HG03460 (cell line): ENCODE measurements around the gene KRTAP10-1.

Experiments used
- ATAC-seq: cut with Tn5 transposase; IDR thresholded peaks from one replicate; pipeline ENCODE4 v1.9.1; 2021; ENCODE audit not compliant: unreplicated experiment

The KRTAP10-1 gene

DNA sequence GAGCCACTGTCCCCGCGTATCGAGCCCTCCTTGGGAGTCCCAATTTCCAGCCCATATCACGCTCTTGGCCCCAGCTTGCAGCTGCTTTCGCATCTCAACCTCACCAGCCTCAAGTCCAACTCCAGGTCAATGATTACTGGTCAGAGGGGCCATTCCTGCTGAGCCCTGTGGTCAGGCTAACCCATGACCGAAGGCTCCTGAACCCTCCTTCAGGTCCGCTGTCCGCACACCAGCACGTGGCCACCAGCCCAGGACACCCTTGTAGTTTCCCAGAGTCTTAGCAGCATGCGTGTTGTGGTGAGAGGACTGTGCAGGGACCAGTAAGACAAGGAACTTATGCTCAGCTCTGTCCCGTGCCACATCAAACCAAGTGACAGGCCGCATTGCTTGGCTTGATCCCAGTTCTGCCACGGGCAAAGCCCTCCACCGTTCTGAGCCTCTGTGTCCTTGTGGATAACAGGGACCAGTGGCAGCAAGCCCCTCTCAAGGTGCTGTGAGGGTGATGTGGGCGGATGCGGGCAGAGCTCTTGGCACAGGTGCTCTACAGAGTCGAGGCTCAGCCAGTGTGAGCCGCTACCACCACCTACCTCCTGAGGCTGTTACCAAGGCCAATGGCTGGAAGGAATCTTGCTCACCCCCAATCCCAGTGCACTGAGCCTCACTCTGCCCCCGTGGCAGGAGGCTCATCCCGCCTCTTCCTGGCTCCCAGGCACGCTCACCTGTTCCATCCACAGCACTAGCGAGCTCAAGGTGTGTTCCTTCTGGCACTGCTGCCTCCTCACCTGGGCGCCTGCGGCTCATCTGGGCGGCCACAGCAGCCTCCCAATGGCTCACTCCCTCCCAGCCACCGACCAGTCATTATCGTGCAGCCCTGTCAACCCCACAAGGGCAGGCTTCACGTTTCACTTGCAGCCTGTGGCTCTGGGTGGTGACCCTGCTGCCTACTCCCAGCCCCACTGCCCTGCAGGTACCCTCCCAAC lies 20.4 kb downstream of the KRTAP10-1 start:
- no peak for ATAC-seq

DNA sequence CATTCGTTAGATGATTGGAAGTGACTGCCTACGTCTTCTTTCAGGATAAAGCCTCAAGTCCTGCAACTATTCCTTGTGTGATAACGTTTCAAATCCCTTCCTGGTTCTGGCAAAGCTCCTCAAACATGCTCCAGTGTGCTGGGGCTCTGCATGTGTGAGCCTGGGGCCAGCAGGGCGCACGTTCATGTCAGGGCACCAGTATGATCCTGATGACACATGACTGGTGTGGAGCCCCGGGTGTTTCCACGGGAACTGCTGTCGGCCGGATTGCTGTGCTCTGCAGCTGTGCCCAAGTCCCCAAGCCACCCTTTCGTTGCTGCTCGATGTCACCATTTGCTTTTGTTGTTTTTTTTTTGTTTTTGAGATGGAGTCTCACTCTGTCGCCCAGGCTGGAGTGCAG lies 21.3 kb downstream of the KRTAP10-1 start:
- ATAC-seq: no peak

DNA sequence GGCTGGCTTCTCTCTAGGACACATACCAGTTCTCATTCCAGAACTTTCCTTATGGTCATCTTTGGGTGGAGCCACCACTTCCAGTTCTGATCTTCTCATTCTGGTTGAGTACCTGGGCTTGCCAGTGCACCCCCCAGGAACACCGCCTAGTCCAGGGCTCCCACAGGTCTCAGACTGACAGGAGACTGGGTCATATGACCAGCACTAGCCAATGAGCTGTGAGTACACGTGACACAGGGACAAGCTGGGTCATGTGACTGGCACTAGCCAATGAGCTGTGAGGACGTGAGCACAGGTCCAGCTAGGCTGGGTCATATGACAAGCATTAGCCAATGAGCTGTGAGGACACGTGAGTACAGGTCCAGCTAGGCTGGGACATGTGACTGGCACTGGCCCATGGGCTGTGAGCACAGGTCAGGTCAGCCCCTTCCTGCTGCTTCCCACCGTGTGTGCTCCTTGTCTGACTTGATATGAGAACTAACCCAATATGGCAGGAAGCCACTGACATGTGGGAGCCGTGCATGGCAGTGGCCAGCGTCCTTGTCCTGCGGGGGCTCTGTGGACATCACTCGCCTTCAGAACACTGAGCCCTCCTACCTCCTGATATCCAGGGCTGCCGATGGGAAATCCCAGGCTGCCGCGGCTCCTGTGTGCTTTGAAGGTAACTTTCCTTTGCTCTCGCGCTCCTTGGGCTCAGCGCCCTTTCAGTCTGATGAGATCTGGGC lies 22.7 kb downstream of the KRTAP10-1 start:
- no peak for ATAC-seq

DNA sequence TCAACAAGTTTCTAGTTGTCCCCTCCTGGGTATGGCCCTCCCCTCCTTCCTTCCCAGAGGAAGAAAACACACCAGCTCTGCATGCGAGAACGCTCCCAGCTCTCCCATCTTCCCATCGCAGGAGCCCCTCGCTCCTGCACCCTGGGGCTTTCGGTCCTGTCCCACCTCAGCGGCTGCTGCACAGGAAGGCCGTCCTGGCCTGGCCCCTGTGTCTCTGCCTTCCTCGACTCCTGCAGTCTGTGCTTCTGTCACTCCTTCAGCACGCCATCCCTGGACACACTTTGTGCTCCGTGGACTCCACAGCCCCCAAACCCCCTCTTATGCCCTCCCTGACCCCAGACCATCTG lies 23.2 kb downstream of the KRTAP10-1 start:
- ATAC-seq: no peak

DNA sequence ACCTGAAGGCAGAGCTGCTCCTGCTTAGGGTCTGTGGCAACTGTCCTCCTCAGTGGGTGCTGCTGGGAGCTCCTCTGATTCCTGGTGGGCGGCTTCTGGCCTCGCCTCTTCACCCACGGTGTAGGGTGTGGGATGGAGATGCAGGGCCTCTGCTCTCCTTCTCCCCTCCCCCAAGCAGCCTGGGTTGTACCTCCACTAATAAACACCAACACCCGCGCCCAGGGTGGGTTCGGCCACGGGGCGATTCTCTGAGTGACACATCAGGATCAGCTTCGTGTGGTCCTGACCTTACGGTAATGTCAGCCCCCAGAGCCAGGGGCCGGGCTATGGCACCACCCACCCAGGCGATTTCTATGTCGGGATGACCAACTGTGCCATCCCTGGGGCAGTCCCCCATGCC lies 23.7 kb downstream of the KRTAP10-1 start:
- ATAC-seq: no peak

DNA sequence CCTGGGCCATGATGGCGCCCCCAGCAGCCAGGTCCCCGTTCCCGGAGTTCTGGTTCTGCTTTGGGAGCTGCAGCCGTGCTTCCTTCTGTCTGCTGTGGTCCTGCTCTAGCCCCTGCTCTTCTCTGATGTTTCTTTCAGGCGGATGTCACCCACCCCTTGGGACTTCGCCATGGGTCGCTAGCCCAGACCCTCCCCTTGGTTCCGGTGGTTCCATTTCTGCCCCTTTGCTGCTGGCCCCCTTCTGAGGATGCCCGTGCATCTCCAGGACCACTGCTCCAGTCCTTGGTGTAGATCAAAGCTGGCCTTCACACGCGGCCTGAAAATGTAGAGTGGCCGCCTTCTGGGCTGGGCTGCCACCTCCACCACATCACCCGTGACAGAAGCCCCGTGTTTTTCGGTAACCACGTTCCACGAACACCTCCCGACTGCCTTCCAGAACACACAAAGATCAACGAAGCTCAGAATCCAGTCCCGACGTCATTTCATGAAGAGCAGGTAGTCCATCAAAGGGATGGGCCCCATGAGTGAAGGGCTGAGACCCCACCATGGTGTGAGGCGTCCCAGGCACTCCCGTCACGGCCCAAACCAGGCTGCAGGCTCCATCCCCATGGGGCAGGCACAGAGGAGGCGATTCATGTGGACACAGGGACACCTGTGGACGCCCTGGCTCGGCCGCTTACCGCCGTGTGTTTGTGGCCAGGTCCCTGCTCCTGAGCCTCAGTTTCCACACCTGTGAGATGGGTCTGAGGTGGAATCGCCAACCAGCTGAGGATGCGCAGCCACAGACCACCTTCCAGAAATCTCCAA lies 24.4 kb downstream of the KRTAP10-1 start:
- no peak for ATAC-seq

DNA sequence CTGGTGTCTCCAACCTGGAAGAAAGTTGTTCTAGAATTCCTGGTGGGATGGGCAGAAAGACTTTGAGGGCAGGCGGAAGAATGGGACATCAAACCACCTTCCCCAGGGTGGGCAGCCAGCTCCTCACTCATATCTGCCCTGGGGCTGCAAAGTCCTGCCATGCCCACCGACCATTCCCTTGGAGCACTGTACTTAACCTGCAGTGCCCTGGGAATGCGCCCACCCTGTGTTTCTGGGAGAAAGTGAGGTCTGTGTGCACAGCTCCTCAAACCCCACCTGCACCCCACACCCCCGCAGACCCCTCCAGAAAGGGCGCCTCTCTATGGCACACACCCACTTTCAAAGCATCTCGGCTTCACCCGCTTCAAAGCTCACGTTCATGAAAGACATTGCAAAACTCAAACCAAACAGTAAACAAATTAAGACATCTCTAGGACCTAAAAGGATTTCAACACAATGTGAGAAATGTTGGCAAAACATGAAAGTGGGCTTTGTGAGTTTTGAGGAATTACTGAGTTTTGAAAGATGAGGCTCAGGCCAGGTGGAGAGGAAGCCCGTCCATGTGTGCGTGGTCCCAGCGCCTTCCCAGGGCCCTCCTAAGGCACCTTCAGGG lies 25.1 kb downstream of the KRTAP10-1 start:
- no peak for ATAC-seq

DNA sequence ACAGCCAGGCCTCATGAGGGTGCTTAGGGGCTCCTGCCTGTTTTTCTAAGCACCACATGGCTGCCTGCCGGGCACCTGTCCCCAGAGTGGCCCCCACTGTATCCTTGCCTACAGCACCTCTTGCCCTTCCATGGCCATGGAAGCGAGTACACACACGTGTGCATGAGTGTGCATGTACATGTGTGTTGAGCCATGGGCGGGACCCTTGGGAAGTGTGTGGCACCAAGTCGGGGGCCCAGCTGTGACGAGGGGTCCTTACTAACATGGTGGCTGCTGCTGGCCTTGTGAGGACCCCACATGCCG lies 25.8 kb downstream of the KRTAP10-1 start:
- ATAC-seq: no peak

DNA sequence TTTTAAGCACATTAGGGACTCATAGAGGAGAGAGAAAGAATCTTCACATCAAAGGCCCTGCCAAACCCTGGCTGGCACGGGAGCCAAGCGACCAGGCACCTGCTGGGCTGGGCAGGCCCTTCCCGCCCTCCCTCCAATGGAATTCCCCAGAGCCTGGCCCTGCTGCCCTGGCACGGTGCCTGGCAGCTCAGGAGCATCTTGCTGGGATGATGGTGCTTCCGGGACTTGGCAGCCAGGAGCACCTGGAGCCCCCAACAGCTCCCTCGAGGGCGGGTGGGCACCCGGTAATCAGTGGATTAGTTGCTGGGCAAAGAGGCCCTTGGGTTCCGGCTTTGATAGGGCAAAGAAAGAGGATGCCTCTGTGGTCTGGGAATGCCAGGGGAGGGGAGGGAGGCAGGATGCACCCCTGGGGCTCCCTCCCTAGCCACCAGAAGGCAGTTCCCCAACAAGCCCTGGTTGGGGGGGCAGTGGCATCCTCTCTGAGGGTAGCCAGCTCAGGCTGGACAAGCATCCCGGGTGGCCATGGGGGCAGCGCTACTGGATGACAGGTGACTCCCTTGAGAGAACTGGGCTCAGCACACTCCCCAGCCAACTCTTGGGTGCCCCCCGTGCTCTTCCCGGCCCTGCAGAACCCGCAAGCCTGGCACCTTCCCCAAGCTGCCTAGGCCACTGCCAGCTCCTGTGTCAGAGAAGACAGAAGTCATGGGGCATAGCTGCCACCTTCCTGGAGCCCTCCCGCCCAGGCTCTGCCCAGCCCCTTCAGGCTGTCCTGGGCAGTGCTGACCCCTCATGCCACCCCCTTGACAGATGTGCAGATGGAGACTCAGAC lies 26.4 kb downstream of the KRTAP10-1 start:
- ATAC-seq: no peak

DNA sequence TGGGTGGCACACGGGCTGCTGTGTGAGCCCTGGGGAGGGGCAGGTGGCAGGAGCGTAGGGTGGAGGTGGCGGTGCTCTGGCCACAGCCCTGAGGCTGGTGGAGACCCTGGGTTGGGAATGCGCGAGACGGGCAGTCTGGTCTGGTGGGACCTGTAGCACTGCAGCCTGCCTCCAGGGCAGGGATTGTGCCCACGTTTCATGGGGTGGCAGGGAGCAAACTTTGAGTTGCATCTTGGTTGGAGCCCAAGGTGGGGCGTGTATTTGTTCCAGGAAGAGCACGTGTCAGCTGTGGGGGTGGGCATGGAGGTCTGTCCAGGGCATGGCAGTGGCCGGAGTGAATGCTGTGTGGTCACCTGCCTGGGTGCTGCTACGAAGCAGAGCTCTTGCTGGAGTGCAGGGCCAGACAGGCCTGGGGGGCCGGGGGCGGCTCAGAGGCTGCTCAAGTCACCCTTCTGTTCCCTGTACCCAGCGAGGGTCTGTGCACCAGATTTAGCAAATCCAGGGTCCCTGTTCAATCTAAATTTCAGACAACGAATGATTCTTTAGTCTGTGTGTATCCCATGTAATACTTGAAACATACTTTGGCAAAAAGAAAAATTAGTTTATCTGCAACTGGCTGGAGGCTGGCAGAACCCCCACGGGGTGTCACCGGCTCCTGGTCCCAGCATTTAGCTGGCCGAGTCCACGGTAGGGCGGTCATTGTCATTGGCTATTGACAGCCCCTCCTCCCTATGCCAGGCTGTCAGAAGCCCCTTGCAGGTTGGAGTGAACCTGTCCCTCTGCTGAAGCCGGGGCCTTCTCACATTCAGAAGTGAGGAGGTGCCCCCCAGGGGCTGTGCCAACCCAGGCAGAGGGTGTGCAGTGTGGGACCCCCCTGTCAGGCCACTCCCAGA lies 27.3 kb downstream of the KRTAP10-1 start:
- no peak for ATAC-seq

DNA sequence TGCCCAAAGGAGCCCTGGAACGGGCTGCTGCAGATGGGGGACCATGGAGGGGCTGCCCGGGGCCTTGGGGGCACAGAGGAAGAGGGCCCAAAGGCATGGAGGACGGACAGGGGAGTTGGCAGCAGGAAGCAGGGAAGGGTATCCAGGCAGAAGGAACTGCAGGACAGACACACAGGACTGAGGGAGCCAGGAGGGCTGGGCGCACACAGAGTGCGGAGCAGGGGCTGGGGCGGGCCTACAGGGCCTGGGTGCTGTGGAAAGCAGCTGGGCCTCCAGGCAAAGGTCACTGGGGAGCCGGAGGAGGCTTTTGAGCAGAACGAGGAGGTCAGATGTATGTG lies 28.1 kb downstream of the KRTAP10-1 start:
- ATAC-seq: no peak

DNA sequence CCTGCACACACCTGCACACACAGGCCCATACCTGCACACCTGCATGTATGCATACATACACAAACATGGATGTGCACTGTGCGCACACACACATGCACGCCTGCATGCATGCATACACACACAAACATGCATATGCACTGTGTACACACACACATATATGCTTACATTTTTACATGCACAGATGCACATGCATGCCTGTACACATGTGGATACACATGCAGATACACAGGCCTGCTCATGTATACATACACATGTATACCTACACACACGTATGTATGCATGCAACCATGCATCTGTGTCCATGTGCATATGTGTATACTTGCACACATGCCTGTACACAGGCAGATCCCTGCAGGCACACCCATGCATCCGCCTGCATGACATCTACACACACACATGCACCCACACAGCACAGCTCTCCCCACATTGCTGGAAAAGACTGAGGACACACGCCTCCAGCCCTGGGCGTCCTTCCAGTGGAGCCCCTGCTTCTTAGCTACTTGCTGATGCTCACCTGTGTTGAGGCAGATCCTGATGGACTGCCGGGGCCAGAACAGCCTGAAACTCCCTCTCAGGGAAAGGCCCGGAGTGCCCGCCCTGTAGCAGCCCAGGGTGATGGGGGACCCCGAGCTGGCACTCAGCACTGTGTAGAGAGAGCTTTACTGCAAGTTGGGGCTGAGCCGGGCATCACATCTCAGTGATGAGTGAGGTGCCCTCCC lies 28.6 kb downstream of the KRTAP10-1 start:
- no peak for ATAC-seq

DNA sequence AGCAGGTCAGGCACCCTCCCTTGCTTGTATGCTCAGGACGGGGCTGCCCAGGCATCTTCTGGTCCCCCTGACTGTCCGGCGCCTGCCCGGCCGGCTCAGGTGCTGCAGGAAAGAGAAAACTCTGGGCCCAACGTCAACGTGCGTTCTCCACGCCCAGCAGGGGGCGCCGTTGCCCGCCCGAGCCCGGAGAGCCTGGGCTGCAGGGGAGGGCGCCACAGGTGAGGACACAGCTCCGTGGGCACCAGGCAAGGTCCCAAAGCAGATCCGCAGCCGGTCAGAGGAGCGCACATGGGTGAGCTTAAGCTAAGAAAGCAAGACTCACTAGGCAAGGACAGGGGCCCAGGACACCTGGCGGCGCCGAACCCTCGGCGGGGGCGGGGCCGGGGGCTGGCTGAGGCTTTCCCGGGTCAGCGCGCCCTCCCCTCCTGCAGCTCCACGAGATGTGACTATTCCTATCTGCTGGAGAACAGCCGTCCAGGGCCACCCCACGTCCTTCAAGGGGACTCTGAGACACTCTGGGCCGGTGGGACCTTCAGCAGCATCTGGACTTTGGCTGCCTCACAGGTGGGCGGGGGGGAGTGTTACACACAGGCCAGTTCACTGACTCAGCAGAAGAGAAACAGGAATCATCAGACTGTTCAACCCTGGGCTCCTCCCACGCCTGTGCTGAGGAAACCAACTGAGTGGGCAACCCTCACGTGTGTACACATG lies 29.3 kb downstream of the KRTAP10-1 start:
- ATAC-seq: no peak

DNA sequence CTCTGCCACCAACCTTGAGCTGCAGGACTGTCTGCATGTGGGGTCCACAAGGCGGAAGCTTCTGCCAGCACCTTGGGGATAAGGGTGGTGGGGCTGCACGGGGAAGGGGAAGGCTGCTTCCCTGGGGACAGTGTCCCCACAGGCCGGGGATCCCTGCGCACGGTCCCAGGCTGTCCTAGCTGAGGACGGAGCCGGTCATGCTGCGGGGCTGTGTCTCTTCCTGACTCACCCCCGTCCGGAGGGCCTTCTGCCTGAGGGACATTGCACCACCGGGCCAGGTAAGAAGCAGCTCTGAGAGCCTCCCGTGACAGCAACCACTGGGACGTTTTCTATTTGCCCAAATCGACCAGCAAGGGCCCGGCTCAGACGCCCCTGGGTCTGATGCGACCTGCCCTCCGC lies 29.9 kb downstream of the KRTAP10-1 start:
- ATAC-seq: no peak

DNA sequence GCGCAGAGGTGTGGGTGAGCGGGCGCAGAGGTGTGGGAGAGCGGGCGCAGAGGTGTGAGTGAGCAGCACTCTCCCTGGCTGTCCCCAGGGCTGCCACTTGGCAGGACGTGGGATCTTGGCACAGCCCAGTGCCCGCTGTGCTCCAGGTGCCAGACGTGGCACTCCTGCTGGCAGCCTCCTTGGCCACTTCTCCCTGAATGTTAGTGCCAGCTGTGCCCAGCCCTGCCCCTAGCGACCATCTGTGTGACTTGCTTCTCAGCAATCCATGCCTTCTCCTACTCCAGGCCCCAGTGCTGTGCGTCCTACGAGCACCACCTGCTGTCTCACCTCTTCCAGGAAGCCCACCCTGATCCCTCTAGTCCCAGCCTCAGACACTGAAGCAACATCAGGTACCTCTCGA lies 30.5 kb downstream of the KRTAP10-1 start:
- no peak for ATAC-seq

DNA sequence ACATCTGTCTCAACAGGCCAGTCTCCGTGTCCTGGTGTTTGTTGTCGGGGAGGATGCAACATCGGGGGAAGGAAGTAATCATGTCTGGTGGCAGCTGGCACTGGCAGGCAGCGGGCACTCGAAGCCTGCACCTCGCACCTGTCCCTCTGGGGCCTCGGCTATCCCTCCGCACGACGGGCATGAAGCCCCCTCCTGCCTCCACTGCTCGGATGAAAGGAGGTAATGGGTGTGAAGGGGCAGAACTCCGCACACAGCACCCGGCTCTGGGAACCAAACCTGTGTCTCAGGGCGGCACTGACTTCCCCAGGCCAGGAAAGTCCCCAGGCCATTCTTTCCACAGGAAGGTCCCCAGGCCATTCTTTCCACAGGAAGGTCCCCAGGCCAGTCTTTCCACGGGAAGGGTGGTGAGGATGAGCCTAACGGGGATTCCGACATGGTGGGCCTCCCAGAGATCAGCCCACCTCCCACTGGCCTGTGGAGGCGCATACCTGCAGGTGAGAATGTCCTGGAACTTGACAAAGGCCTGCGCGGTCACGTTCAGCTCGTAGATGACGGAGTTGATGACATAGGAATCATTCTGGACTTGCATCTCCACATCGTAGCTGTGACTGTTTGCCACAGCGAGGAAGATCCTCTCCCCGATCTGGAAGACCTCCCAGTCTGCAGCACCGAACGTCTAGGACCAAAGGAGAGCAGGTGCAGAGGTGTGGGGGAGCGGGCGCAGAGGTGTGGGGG lies 31.1 kb downstream of the KRTAP10-1 start:
- no peak for ATAC-seq

DNA sequence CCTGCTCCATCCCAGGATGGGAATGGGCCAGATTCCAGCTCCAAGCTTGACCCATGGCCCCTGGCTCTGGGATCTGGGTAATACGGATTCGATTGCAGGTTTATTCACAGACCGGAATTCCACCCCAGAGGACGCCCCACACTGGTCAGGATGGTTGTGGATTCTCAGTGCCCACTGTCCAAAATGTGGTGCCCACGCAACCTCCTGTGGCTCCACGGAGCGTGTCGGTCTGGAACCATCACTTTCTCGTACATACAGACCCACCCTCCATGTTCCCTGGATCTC lies 31.6 kb downstream of the KRTAP10-1 start:
- ATAC-seq: no peak
